Osteocyte (in vitro differentiated cells): ENCODE results near the gene MYBPHL. TPM values are rescaled to one million over a fixed set of nuclear protein-coding genes. Genes with fewer than 3 reads are reported as not detected.

Source experiments
- DNase-seq: peaks from one replicate; pipeline ENCODE4 v3.0.0; 2021; ENCODE audit warnings: mixed read lengths; ENCODE audit not compliant: unreplicated experiment; ENCODE audit errors: extremely low spot score
- H3K27ac Mint-ChIP-seq: one replicate; pipeline ENCODE4 v1.8.0; 2021; ENCODE audit warnings: mild to moderate bottlenecking, mixed read lengths; ENCODE audit not compliant: unreplicated experiment
- H3K27me3 Mint-ChIP-seq: one replicate; pipeline ENCODE4 v1.8.0; 2021; ENCODE audit warnings: mixed read lengths; ENCODE audit not compliant: unreplicated experiment
- H3K36me3 Mint-ChIP-seq: one replicate; pipeline ENCODE4 v1.8.0; 2021; ENCODE audit warnings: mixed read lengths; ENCODE audit not compliant: unreplicated experiment
- H3K4me1 Mint-ChIP-seq: one replicate; pipeline ENCODE4 v1.8.0; 2021; ENCODE audit warnings: mixed read lengths; ENCODE audit not compliant: unreplicated experiment
- H3K4me3 Mint-ChIP-seq: one replicate; pipeline ENCODE4 v1.8.0; 2021; ENCODE audit warnings: mild to moderate bottlenecking, moderate library complexity, mixed read lengths; ENCODE audit not compliant: unreplicated experiment
- H3K9me3 Mint-ChIP-seq: one replicate; pipeline ENCODE4 v1.8.0; 2021; ENCODE audit warnings: mixed read lengths; ENCODE audit not compliant: unreplicated experiment
- total RNA-seq: library from RNA; stranded (reverse); gene quantifications from 2 replicates; pipeline ENCODE4 v1.2.1, GENCODE V29; 2021
- TF ChIP-seq, protein P1 (sequence below): fragments of 200-600 bp; sonication (generic); IDR thresholded peaks from 2 replicates; pipeline ENCODE4 v1.5.0; 2021; ENCODE audit warnings: antibody characterized with exemption, mild to moderate bottlenecking, moderate library complexity

MYBPHL gene
- total RNA-seq, 1 donor from 2014 or later, result not detected

DNA sequence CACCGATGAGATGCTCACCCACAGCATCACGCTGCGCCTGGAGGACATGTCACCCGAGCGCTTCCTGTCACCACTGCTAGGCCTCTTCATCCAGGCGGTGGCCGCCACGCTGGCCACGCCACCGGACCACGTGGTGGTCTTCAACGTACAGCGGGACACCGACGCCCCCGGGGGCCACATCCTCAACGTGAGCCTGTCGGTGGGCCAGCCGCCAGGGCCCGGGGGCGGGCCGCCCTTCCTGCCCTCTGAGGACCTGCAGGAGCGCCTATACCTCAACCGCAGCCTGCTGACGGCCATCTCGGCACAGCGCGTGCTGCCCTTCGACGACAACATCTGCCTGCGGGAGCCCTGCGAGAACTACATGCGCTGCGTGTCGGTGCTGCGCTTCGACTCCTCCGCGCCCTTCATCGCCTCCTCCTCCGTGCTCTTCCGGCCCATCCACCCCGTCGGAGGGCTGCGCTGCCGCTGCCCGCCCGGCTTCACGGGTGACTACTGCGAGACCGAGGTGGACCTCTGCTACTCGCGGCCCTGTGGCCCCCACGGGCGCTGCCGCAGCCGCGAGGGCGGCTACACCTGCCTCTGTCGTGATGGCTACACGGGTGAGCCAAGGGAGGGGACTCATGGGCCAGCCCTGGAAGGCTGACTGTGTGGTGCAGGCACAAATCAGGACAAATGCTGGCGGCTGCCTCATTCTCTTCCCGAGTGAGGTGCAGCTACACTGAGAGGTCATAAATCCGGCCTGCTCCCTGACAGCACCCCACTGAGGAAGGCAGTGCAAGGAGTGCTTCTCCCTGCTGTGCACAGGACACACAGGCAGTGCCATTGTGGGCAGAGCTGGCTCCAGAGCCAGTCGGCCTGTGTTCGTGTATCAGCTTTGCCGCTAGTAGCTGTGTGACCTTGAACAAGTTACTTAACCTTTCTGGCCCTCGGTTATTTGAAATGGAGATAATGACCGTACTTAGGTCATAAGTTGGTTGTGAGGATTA is 48.0 kb downstream of the MYBPHL start:
- Mint-ChIP-seq H3K27me3 (no peaks in the 10 kb centered on the region), H3K9me3 (no peaks in the 10 kb centered on the region), H3K27ac (no peak overlapping the region), H3K4me1 (peaks cover 24% of the 10 kb centered on the region), H3K4me3 (no peak overlapping the region), H3K36me3 (peaks cover 2% of the 10 kb centered on the region)
- DNase-seq, result no peak
- TF ChIP-seq, protein P1, sequence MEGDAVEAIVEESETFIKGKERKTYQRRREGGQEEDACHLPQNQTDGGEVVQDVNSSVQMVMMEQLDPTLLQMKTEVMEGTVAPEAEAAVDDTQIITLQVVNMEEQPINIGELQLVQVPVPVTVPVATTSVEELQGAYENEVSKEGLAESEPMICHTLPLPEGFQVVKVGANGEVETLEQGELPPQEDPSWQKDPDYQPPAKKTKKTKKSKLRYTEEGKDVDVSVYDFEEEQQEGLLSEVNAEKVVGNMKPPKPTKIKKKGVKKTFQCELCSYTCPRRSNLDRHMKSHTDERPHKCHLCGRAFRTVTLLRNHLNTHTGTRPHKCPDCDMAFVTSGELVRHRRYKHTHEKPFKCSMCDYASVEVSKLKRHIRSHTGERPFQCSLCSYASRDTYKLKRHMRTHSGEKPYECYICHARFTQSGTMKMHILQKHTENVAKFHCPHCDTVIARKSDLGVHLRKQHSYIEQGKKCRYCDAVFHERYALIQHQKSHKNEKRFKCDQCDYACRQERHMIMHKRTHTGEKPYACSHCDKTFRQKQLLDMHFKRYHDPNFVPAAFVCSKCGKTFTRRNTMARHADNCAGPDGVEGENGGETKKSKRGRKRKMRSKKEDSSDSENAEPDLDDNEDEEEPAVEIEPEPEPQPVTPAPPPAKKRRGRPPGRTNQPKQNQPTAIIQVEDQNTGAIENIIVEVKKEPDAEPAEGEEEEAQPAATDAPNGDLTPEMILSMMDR, result no peak

DNA sequence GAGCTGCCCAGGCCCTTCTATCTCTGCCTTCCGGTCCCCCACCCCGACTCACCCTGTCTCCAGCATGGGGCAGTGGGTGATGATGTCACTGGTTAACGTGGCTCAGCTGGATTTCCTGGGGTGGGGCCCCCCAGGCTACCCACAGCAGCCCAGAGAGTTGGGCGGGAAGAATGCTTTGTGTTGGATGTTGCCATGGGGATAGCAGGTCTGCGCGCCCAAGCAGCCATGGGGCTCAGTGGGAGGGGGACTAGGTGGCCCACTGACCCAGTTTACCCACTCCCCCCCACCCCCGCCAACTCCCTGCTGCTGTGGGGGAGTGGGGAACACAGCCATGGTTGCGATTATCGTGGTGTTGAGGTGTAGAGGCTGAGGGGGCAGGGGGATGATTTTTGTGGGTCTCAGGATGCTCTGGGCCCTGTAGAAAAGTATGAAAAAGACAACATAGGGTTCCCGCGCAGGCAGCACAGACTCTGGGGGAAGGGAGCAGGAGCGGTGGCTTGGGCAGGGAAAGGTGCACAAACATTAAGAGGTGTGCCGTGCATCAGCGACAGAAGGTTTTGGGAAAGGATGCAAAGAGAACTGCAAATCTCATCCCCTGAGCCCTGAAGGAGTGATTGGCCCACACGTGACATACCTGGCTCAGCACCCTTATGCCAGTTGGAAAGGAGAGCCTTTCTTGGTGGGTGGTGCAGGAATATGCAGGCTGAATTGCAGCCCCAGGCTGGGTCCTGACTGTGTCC is 49.0 kb downstream of the MYBPHL start:
- Mint-ChIP-seq H3K36me3 (peaks cover 2% of the 10 kb centered on the region), H3K4me3 (no peak overlapping the region), H3K9me3 (no peaks in the 10 kb centered on the region), H3K4me1 (peaks cover 28% of the 10 kb centered on the region), H3K27me3 (no peaks in the 10 kb centered on the region), H3K27ac (no peak overlapping the region)
- DNase-seq, result no peak
- TF ChIP-seq, protein P1, result no peak

DNA sequence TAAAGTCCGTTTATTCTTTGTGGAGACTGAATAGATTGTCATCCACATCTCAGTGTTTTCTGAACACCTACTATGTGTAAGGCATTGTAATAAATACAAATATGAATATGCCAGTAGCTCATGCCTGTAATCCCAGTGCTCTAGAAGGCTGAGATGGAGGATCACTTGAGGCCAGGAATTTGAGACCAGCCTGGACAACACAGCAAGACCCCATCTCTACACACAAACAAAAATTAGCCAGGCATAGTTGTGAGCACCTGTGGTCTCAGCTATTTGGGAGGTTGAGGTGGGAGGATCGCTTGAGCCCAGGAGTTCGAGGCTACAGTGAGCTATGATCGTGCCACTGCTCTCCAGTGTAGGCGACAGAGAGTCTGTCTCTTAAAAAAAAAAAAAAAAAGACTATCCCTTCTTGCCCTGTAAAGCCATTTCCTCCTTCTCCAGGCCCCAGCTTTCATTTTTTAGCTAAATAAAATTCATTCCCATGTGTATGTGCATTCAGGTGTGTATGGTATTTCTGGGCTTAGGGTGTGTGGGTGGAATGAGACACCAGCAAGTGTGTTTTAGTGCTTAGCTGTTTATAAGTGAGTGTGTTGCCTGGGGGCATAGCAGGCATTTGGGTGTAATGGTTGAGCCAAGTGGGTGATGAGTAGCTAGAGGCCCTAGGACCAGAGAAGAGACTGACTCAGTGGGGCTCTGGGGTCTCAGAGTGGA is 49.7 kb downstream of the MYBPHL start:
- Mint-ChIP-seq H3K27me3 (no peaks in the 10 kb centered on the region), H3K4me3 (no peak overlapping the region), H3K9me3 (no peaks in the 10 kb centered on the region), H3K4me1 (peaks cover 30% of the 10 kb centered on the region), H3K27ac (no peak overlapping the region), H3K36me3 (peaks cover 2% of the 10 kb centered on the region)
- TF ChIP-seq, protein P1, result no peak
- DNase-seq, result no peak

DNA sequence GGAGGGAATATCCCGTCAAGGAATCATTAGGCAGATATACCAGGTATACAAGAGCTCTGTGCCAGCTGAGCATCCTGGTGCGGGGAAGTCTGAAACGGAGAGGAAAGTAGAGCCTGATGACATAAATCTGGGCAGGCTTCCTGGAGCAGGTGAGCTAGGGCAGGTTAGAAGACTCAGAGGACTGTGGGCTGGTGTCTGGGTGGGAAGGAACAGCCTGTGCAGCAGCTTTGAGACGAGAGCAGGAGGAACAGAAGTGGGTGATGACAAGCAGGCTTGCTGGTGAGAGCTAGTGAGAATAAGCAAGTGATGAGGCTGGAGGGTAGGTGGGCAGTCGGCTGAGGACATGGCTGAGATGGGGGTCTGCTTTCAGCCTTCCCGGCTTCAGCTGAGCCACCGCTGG is 50.7 kb downstream of the MYBPHL start:
- TF ChIP-seq, protein P1, result no peak
- DNase-seq, result no peak
- no peak overlapping the region for H3K4me3 Mint-ChIP-seq
- peaks cover 2% of the 10 kb centered on the region for H3K36me3 Mint-ChIP-seq
- peaks cover 30% of the 10 kb centered on the region for H3K4me1 Mint-ChIP-seq
- H3K27ac Mint-ChIP-seq, result no peak overlapping the region
- no peaks in the 10 kb centered on the region for H3K27me3 Mint-ChIP-seq
- no peaks in the 10 kb centered on the region for H3K9me3 Mint-ChIP-seq
